GM12801 (cell line): ENCODE measurements around the gene SEMA5B.

ENCODE experiments used
- CTCF ChIP-seq: IDR thresholded peaks from one replicate; pipeline ENCODE4 v1.5.1; 2011; ENCODE audit warnings: control low read depth; ENCODE audit not compliant: insufficient read length; ENCODE audit errors: extremely low read depth

The SEMA5B gene

GRCh38 chr3:122937745-122938144, 89.8 kb downstream of the SEMA5B start:
- TF ChIP-seq CTCF, result no peak

- TF ChIP-seq CTCF, result no peak
Observed at GRCh38 chr3:122936986-122937385, 90.6 kb downstream of the SEMA5B start.

GRCh38 chr3:122936335-122936734, 91.2 kb downstream of the SEMA5B start:
- no peak for TF ChIP-seq CTCF

GRCh38 chr3:122934251-122934650, 93.3 kb downstream of the SEMA5B start:
- no peak for TF ChIP-seq CTCF

- no peak for TF ChIP-seq CTCF
Observed at GRCh38 chr3:122932251-122932967, 95.2 kb downstream of the SEMA5B start.

- no peak for TF ChIP-seq CTCF
Observed at GRCh38 chr3:122931636-122932035, 95.9 kb downstream of the SEMA5B start.

GRCh38 chr3:122930063-122930997, 97.2 kb downstream of the SEMA5B start:
- no peak for TF ChIP-seq CTCF
